B cell (primary cell): ENCODE results near the gene AP1S2. TPM values are rescaled to one million over a fixed set of nuclear protein-coding genes. Genes with fewer than 3 reads are reported as not detected.

Source experiments
- ATAC-seq: fragments of 200-7000 bp; cut with Tn5 transposase; one replicate; pipeline ENCODE4 v1.10.0; 2021; ENCODE audit warnings: low read depth, mild to moderate bottlenecking, moderate number of reproducible peaks, moderate library complexity
- CTCF ChIA-PET: fragments of 350-600 bp; sonication (Branson Sonifier 250); formaldehyde crosslinking; loops from one replicate; lab custom pipeline; 2021; ENCODE audit warnings: antibody characterized with exemption, inconsistent platforms; lab: Charles Lee
- POLR2A ChIA-PET: fragments of 350-600 bp; sonication (Branson Sonifier 250); formaldehyde crosslinking; loops from one replicate; lab custom pipeline; 2021; ENCODE audit warnings: antibody characterized with exemption; lab: Charles Lee
- DNase-seq: peaks from one replicate; pipeline ENCODE4 v3.0.0; 2013
- H2AFZ ChIP-seq: 2 replicates; pipeline ENCODE4 v1.6.1; 2012; ENCODE audit warnings: mild to moderate bottlenecking, low read depth, low read length; ENCODE audit not compliant: insufficient read depth, poor library complexity, severe bottlenecking
- H3K27ac ChIP-seq, 2 donors: 1 replicate in 1 of 2; 2 replicates in 1 of 2; pipeline ENCODE4 v1.5.1; 2012 to 2013; ENCODE audit warnings: low read length in 2 of 2, mild to moderate bottlenecking in 2 of 2, moderate library complexity in 1 of 2
- H3K27me3 ChIP-seq, 4 experiments: fragments of 200-600 bp in 1 of 4; sonication (generic) in 1 of 4; replicated peaks in 1 of 4; 1 replicate in 2 of 4; 2 replicates in 2 of 4; pipeline versions ENCODE4 v1.6.1 to v1.7.0; 2013 to 2016; ENCODE audit warnings: low read length in 3 of 4, mild to moderate bottlenecking in 2 of 4, mixed read lengths in 1 of 4, moderate library complexity in 1 of 4; ENCODE audit not compliant: insufficient read depth in 4 of 4, control insufficient read depth in 3 of 4; ENCODE audit errors: control extremely low read depth in 1 of 4
- H3K36me3 ChIP-seq, 2 experiments: replicated peaks in 1 of 2; 1 replicate in 1 of 2; 2 replicates in 1 of 2; pipeline versions ENCODE4 v1.6.1 to v1.7.1; 2013; ENCODE audit warnings: low read length in 1 of 2; ENCODE audit not compliant: insufficient read depth in 2 of 2, control insufficient read depth in 1 of 2; ENCODE audit errors: control extremely low read depth in 1 of 2, extremely low read depth in 1 of 2
- H3K4me1 ChIP-seq, 2 donors: fragments of 200-600 bp in 1 of 2; sonication (generic) in 1 of 2; 1 replicate in 1 of 2; 2 replicates in 1 of 2; pipeline versions ENCODE4 v1.5.1 to v1.6.1; 2013 to 2017; ENCODE audit warnings: low read length in 2 of 2; ENCODE audit not compliant: control insufficient read depth in 2 of 2, insufficient read depth in 2 of 2
- H3K4me2 ChIP-seq: replicated peaks from 2 replicates; pipeline ENCODE3; 2012; ENCODE audit warnings: mild to moderate bottlenecking, low read depth, low read length; ENCODE audit not compliant: poor library complexity, severe bottlenecking
- H3K4me3 ChIP-seq, 5 experiments: fragments of 200-600 bp in 1 of 5; sonication (generic) in 1 of 5; 1 replicate in 3 of 5; 2 replicates in 2 of 5; pipeline versions ENCODE4 v1.5.1 to v1.7.0; 2011 to 2016; ENCODE audit warnings: low read length in 4 of 5, mild to moderate bottlenecking in 4 of 5, low read depth in 2 of 5, control low read depth in 1 of 5, moderate library complexity in 1 of 5; ENCODE audit not compliant: insufficient read depth in 1 of 5; ENCODE audit errors: control extremely low read depth in 1 of 5, extremely low read depth in 1 of 5
- H3K79me2 ChIP-seq: fragments of 200-600 bp; sonication (generic); one replicate; pipeline ENCODE4 v1.6.0; 2016; ENCODE audit warnings: low read length; ENCODE audit not compliant: control insufficient read depth, insufficient read depth
- H3K9ac ChIP-seq: fragments of 200-600 bp; sonication (generic); 2 replicates; pipeline ENCODE4 v1.6.1; 2017; ENCODE audit warnings: mild to moderate bottlenecking, low read length, moderate library complexity
- H3K9me3 ChIP-seq, 3 donors: one replicate each; pipeline versions ENCODE4 v1.6.1 to v1.7.1; 2013; ENCODE audit warnings: low read length in 2 of 3; ENCODE audit not compliant: control insufficient read depth in 2 of 3, insufficient read depth in 1 of 3; ENCODE audit errors: control extremely low read depth in 1 of 3
- H4K20me1 ChIP-seq: 2 replicates; pipeline ENCODE4 v1.6.0; 2012; ENCODE audit warnings: mild to moderate bottlenecking, low read length; ENCODE audit not compliant: insufficient read depth, control insufficient read depth, poor library complexity, severe bottlenecking
- H3K27ac Mint-ChIP-seq: one replicate; pipeline ENCODE4 v1.8.0; 2021; ENCODE audit warnings: mixed read lengths
- H3K27me3 Mint-ChIP-seq: one replicate; pipeline ENCODE4 v1.8.0; 2021; ENCODE audit warnings: mixed read lengths
- H3K4me1 Mint-ChIP-seq: one replicate; pipeline ENCODE4 v1.8.0; 2021; ENCODE audit warnings: mixed read lengths
- H3K4me3 Mint-ChIP-seq: one replicate; pipeline ENCODE4 v1.8.0; 2021; ENCODE audit warnings: mixed read lengths
- H3K9me3 Mint-ChIP-seq: one replicate; pipeline ENCODE4 v1.8.0; 2022; ENCODE audit warnings: mixed read lengths; ENCODE audit not compliant: insufficient read depth
- EZH2 ChIP-seq: IDR thresholded peaks from 2 replicates; pipeline ENCODE4 v1.6.1; 2012; ENCODE audit warnings: borderline replicate concordance, low read depth, mild to moderate bottlenecking, moderate library complexity, low read length; ENCODE audit not compliant: insufficient read depth, poor library complexity, severe bottlenecking
- WGBS: methylation state at CpG from one replicate; pipeline ENCODE4 v1.1.5; 2013; ENCODE audit warnings: missing lambda C conversion rate; ENCODE audit not compliant: insufficient coverage; 5-methylcytosine and 5-hydroxymethylcytosine counted together
- intact Hi-C: fragments of 100-400 bp; cut with micrococcal nuclease; formaldehyde crosslinking; loops from one replicate; pipeline ENCODE4 v1.10.0; 2022
- polyA plus RNA-seq: library from polyadenylated mRNA; depleted of rRNA; stranded (reverse); fragments of >200 nt; gene quantifications from 2 replicates; pipeline ENCODE4 v1.2.3, GENCODE V29; 2012
- total RNA-seq, 2 donors: library from RNA; stranded (reverse); fragments of 120-200 nt in 1 of 2; gene quantifications; 1 replicate in 1 of 2; 2 replicates in 1 of 2; pipeline versions ENCODE4 v1.2.3 to v1.2.4, GENCODE V29; 2013 to 2022
- TF ChIP-seq, protein P1 (sequence below): fragments of 200-600 bp; IDR thresholded peaks from one replicate; pipeline ENCODE4 v1.8.0; 2022; ENCODE audit warnings: antibody characterized with exemption, mild to moderate bottlenecking

The AP1S2 gene
- total and polyA plus RNA-seq, 2 donors (not counting 1 experiment from before 2014, with no cell fraction given) = 23.9 to 37.8 TPM

DNA sequence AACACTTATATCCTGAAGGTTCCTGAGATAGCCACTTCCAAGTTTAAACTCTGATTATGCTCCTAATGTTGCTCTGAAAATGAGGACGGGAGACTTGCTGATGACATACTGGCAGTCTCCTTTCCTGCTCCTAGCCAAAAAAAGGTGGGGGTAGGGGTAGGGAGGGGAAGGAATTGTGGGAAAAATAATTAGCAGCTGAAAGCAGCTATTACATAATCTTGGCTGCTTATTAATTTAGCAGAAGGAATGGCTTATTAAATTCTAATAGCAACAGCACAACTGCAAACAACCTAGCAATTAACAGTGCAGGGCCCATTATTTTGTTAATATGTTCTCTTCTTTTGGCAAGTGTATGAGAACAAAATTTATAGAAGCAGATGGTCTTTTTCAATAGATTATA lies 2.0 kb upstream of the AP1S2 start:
- DNase-seq (no peak), ATAC-seq (no peak)
- Histone ChIP-seq H2AFZ (peak overlapping the region; percentile 84), H3K4me3 (peak overlapping the region in 2 of 5 experiments; percentile 20 to 78), H3K27me3 (no peaks in the 10 kb centered on the region), H4K20me1 (no peaks in the 10 kb centered on the region), H3K9ac (peak overlapping the region; percentile 80), H3K27ac (peak overlapping the region; percentile 94 to 97), H3K9me3 (no peaks in the 10 kb centered on the region), H3K79me2 (peaks cover 18% of the 10 kb centered on the region), H3K4me2 (peak overlapping the region; percentile 90), H3K4me1 (peaks cover 18 to 25% of the 10 kb centered on the region in 2 donors), H3K36me3 (peaks cover 0 to 2% of the 10 kb centered on the region in 2 experiments)
- peak overlapping the region; percentile 99 for H3K27ac Mint-ChIP-seq
- no CpG with 5 or more reads among the region's 1 CpG for whole genome bisulfite sequencing
- ChIA-PET CTCF (interaction anchor here (0.9 kb wide), 1 partner anchor 115 kb away, joined by 4 read pairs; no protein-coding TSS in a partner anchor), POLR2A (no interaction called here)
- peak overlapping the region; percentile 97 for H3K4me3 Mint-ChIP-seq
- no peaks in the 10 kb centered on the region for H3K27me3 Mint-ChIP-seq
- H3K4me1 Mint-ChIP-seq = peaks cover 25% of the 10 kb centered on the region
- intact Hi-C loops = loop anchor here (1.0 to 10.0 kb wide), 3 partner anchors 47 to 982 kb away; partner anchors contain the start of genes FANCB, MOSPD2 and TXLNG
- TF ChIP-seq, protein P1, sequence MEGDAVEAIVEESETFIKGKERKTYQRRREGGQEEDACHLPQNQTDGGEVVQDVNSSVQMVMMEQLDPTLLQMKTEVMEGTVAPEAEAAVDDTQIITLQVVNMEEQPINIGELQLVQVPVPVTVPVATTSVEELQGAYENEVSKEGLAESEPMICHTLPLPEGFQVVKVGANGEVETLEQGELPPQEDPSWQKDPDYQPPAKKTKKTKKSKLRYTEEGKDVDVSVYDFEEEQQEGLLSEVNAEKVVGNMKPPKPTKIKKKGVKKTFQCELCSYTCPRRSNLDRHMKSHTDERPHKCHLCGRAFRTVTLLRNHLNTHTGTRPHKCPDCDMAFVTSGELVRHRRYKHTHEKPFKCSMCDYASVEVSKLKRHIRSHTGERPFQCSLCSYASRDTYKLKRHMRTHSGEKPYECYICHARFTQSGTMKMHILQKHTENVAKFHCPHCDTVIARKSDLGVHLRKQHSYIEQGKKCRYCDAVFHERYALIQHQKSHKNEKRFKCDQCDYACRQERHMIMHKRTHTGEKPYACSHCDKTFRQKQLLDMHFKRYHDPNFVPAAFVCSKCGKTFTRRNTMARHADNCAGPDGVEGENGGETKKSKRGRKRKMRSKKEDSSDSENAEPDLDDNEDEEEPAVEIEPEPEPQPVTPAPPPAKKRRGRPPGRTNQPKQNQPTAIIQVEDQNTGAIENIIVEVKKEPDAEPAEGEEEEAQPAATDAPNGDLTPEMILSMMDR = no peak
- no peak for TF ChIP-seq EZH2
- no peaks in the 10 kb centered on the region for H3K9me3 Mint-ChIP-seq

DNA sequence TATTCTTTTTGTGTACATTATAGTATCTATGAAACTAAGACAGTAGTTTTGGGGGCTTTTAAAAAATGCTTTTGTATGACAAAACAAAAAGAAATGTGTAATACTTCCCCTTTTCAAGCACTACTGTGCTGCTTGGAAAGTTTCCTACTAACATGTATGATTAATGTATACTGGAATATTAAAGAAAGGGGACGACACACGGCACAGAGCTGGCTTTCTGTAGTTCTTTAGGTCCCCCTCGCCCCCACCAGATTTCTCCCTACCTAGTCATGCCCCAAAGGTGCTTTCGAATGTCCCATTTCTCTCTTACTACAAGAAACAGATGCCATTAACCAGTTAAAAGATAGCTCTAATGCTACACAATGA lies 1.6 kb upstream of the AP1S2 start:
- intact Hi-C loops = loop anchor here (1.0 to 10.0 kb wide), 3 partner anchors 47 to 981 kb away; partner anchors contain the start of genes FANCB, MOSPD2 and TXLNG
- ATAC-seq = no peak
- peak overlapping the region in 3 of 5 experiments; percentile 78 to 79 (median 78) for H3K4me3 ChIP-seq
- no peaks in the 10 kb centered on the region for H4K20me1 ChIP-seq
- peak overlapping the region; percentile 94 to 97 for H3K27ac ChIP-seq
- peaks cover 18% of the 10 kb centered on the region for H3K79me2 ChIP-seq
- peak overlapping the region; percentile 90 for H3K4me2 ChIP-seq
- H3K36me3 ChIP-seq = peaks cover 0 to 3% of the 10 kb centered on the region in 2 experiments
- no peaks in the 10 kb centered on the region for H3K9me3 Mint-ChIP-seq
- peak overlapping the region; percentile 80 for H3K9ac ChIP-seq
- ChIA-PET CTCF (interaction anchor here (0.7 to 0.9 kb wide), 2 partner anchors 96 to 116 kb away, joined by 3 to 4 read pairs; no protein-coding TSS in a partner anchor), POLR2A (no interaction called here)
- H3K27ac Mint-ChIP-seq = peak overlapping the region; percentile 99
- no peak for TF ChIP-seq EZH2
- TF ChIP-seq, protein P1 = no peak
- peaks cover 26% of the 10 kb centered on the region for H3K4me1 Mint-ChIP-seq
- WGBS = no CpG with 5 or more reads among the region's 4 CpGs
- H2AFZ ChIP-seq = peak overlapping the region; percentile 84
- DNase-seq = peak; percentile 40
- H3K27me3 ChIP-seq = no peaks in the 10 kb centered on the region
- H3K4me1 ChIP-seq = peaks cover 18 to 25% of the 10 kb centered on the region in 2 donors
- no peaks in the 10 kb centered on the region for H3K27me3 Mint-ChIP-seq
- H3K9me3 ChIP-seq = no peaks in the 10 kb centered on the region
- H3K4me3 Mint-ChIP-seq = peak overlapping the region; percentile 97
